Transverse colon (tissue), 4 donors: Measurements from ENCODE around the gene GCDH. TPM values are rescaled to one million over a fixed set of nuclear protein-coding genes. Genes with fewer than 3 reads are reported as not detected.

ENCODE experiments used
- DNase-seq: peaks from one replicate; pipeline ENCODE4 v3.0.0-alpha.2; 2019
- H3K27ac ChIP-seq, 4 donors: fragments of 200-600 bp; sonication (generic); 2 replicates each; pipeline ENCODE4 v1.5.1; 2016 to 2018; ENCODE audit warnings: inconsistent platforms in 4 of 4
- H3K27me3 ChIP-seq: fragments of 200-600 bp; sonication (generic); 2 replicates; pipeline ENCODE4 v1.5.1; 2017; ENCODE audit warnings: inconsistent platforms
- H3K36me3 ChIP-seq, 4 donors: fragments of 200-600 bp; sonication (generic); 2 replicates each; pipeline ENCODE4 v1.5.1; 2017 to 2019; ENCODE audit warnings: inconsistent platforms in 4 of 4
- H3K4me1 ChIP-seq, 4 donors: fragments of 200-600 bp; sonication (generic); 2 replicates each; pipeline ENCODE4 v1.5.1; 2017 to 2020; ENCODE audit warnings: inconsistent platforms in 4 of 4
- H3K4me3 ChIP-seq, 4 donors: fragments of 200-600 bp; sonication (generic); 1 replicate in 1 of 4; 2 replicates in 3 of 4; pipeline versions ENCODE4 v1.5.1 to v1.6.1; 2017 to 2019; ENCODE audit warnings: inconsistent platforms in 4 of 4
- H3K9me3 ChIP-seq, 2 donors: fragments of 200-600 bp; sonication (generic); 2 replicates each; pipeline ENCODE4 v1.5.1; 2017 to 2019; ENCODE audit warnings: inconsistent platforms in 2 of 2
- EP300 ChIP-seq: sonication (generic); formaldehyde crosslinking; IDR thresholded peaks from one replicate; pipeline ENCODE4 v1.6.1; 2017; ENCODE audit warnings: antibody characterized with exemption, low read depth
- POLR2A ChIP-seq: fragments of 450-650 bp; IDR thresholded peaks from one replicate; pipeline ENCODE4 v1.6.1; 2016; ENCODE audit warnings: antibody characterized with exemption, mild to moderate bottlenecking, moderate library complexity
- POLR2AphosphoS5 ChIP-seq, 3 donors: sonication (generic); formaldehyde crosslinking; IDR thresholded peaks; one replicate each; pipeline ENCODE4 v1.6.1; 2016; ENCODE audit warnings: antibody characterized with exemption in 3 of 3
- WGBS, 2 donors: methylation state at CpG; one replicate each; pipeline ENCODE4 v1.1.5; 2018; ENCODE audit warnings: low coverage in 1 of 2; 5-methylcytosine and 5-hydroxymethylcytosine counted together
- in situ Hi-C, 4 donors: fragments of 200-750 bp; cut with MboI; loops; one replicate each; pipeline versions ENCODE4 v1.15.0 to v1.15.1; 2017; ENCODE audit warnings: low sequenced_read_pairs in 3 of 4, low pct_ligation_motif_present in 1 of 4, low pct_unique_long_range_greater_than_20kb in 1 of 4
- intact Hi-C: fragments of 100-400 bp; cut with DNase I; formaldehyde crosslinking; loops from one replicate; pipeline ENCODE4 v1.15.1; 2023; ENCODE audit warnings: low total_unique reads
- total RNA-seq, 4 donors: library from RNA; depleted of rRNA; stranded (reverse); fragments of >200 nt; gene quantifications; one replicate each; pipeline ENCODE4 v1.1.0, GENCODE V29; 2016
- TF ChIP-seq, protein P1 (sequence below), 5 experiments: fragments of 200-600 bp in 3 of 5; fragments of 450-650 bp in 2 of 5; sonication (generic) in 3 of 5; IDR thresholded peaks; 1 replicate in 2 of 5; 2 replicates in 3 of 5; pipeline ENCODE4 v1.5.1; 2016 to 2017; ENCODE audit warnings: antibody characterized with exemption in 5 of 5, inconsistent platforms in 3 of 5, mild to moderate bottlenecking in 2 of 5, moderate library complexity in 1 of 5

The GCDH gene
- total RNA-seq, 4 donors from 2014 or later, result 1.9 to 43.4 (median 33.2) TPM

DNA sequence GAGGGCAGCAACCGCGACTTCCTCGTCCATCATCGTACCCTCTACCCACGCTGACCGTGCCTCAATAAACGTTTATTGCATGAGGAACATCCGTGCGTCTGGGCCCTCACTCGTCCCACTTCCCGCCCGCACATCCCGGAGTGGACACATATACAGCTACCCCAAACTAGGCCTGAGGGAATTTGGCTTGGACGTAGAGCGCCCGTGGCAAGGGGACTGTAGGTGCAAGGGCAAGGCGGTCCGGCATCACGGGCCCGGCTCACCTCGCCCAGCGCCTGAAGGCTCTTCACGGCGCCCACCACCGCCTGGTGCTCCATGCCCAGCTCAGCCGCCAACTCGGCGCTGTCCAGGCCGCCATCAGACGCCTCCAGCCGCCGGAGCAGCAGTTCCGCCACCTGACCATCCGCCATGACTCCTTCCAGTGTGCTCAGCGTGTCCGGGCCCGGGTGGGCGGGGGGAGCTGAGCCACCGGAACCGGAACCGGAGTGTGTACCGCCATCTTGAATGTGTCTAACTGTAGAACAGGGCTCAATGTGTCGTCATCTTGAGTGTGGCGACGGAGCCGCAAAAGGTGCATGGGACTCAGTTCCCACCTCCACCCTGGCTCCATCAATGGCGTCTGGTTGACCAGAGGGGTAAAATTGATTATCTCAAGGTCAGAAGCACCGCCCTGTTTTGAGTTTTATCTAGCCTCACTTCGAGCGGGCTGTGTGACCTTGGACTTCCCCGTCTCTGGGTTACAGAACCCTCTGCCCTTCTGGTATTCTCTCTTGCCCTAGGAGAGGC lies 42.5 kb downstream of the GCDH start, which contains the start of gene FARSA:
TSS of gene FARSA (minus strand) at position 425 of the 786 bp plus-strand sequence. CDS start at position 410, 15 bp downstream.
- H3K4me3 ChIP-seq, result peak within 1 kb of the TSS; percentile 70 to 99 (median 86)
- H3K4me1 ChIP-seq, result peaks cover 15 to 27% (median 19%) of the 10 kb centered on the region in 4 donors
- 3% methylated on average over 43 of the region's 51 CpGs; no CpG with 5 or more reads in 1 of the 2 donors for WGBS, 2 donors
- TF ChIP-seq EP300 (no peak), POLR2A (peak; percentile 77), POLR2AphosphoS5 (IDR thresholded peaks at IDR 0.05) (peak; percentile 86 to 98 (median 97))
- in situ Hi-C loops, result no loop called here
- H3K27ac ChIP-seq, result peak within 1 kb of the TSS; percentile 81 to 91 (median 85)
- no peaks in the 10 kb centered on the region for H3K9me3 ChIP-seq
- intact Hi-C loops, result no loop called here
- DNase-seq, result peak; percentile 93
- peaks cover 0 to 16% (median 3%) of the 10 kb centered on the region in 4 donors for H3K36me3 ChIP-seq
- H3K27me3 ChIP-seq, result no peaks in the 10 kb centered on the region

DNA sequence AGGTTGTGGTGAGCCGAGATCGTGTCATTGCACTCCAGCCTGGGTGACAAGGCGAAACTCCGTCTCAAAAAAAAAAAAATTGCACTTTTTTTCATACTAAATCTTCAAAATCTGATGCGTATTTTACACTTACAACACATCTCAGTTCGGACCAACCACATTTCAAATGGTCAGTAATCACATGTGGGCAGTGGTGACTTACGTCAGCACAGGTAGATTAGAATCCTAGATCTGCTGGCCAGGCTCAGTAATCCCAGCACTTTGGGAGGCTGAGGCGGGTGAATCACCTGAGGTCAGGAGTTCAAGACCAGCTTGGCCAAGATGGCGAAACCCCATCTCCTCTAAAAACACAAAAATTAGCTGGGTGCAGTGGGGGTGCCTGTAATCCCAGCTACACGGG lies 44.1 kb downstream of the GCDH start:
- H3K27me3 ChIP-seq, result no peaks in the 10 kb centered on the region
- H3K9me3 ChIP-seq, result no peaks in the 10 kb centered on the region
- H3K4me1 ChIP-seq, result peaks cover 21 to 37% (median 28%) of the 10 kb centered on the region in 4 donors
- no peak overlapping the region for H3K4me3 ChIP-seq
- H3K36me3 ChIP-seq, result peaks cover 0 to 4% (median under 1%) of the 10 kb centered on the region in 4 donors
- TF ChIP-seq POLR2AphosphoS5 (IDR thresholded peaks at IDR 0.05) (no peak), EP300 (no peak), POLR2A (no peak)
- TF ChIP-seq, protein P1, sequence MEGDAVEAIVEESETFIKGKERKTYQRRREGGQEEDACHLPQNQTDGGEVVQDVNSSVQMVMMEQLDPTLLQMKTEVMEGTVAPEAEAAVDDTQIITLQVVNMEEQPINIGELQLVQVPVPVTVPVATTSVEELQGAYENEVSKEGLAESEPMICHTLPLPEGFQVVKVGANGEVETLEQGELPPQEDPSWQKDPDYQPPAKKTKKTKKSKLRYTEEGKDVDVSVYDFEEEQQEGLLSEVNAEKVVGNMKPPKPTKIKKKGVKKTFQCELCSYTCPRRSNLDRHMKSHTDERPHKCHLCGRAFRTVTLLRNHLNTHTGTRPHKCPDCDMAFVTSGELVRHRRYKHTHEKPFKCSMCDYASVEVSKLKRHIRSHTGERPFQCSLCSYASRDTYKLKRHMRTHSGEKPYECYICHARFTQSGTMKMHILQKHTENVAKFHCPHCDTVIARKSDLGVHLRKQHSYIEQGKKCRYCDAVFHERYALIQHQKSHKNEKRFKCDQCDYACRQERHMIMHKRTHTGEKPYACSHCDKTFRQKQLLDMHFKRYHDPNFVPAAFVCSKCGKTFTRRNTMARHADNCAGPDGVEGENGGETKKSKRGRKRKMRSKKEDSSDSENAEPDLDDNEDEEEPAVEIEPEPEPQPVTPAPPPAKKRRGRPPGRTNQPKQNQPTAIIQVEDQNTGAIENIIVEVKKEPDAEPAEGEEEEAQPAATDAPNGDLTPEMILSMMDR (IDR thresholded peaks at IDR 0.05), result no peak
- H3K27ac ChIP-seq, result no peak overlapping the region
- intact Hi-C loops, result no loop called here
- no peak for DNase-seq
- in situ Hi-C loops, result no loop called here
- WGBS, 2 donors, result 85 to 90% methylated on average over 4 to 10 of the region's 10 CpGs

DNA sequence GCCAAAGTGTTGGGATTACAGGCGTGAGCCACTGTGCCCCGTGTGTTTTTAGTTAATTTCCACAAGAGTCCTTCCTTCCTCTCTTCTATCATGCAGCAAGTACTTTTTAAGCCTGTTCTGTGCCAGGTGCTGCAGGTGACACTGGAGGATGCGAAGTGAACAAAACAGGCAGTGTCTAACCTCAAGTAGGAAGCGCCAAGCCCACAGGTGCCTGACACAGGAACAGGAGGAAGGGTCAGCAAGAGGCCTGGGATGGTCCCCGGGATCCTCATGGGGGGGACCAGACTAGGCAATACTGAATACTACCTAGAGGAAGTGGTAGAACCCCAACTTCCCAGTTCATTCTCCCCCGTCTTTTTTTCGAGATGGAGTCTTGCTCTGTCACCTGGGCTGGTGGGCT lies 45.6 kb downstream of the GCDH start:
- TF ChIP-seq, protein P1 (IDR thresholded peaks at IDR 0.05), result no peak
- TF ChIP-seq EP300, result no peak
- no peak for TF ChIP-seq POLR2AphosphoS5 (IDR thresholded peaks at IDR 0.05)
- TF ChIP-seq POLR2A, result no peak
- intact Hi-C loops, result no loop called here
- H3K36me3 ChIP-seq, result peaks cover 0 to 14% (median 7%) of the 10 kb centered on the region in 4 donors
- no peak overlapping the region for H3K27ac ChIP-seq
- H3K27me3 ChIP-seq, result no peaks in the 10 kb centered on the region
- peaks cover 26 to 51% (median 40%) of the 10 kb centered on the region in 4 donors for H3K4me1 ChIP-seq
- no peak overlapping the region for H3K4me3 ChIP-seq
- in situ Hi-C loops, result no loop called here
- no peak for DNase-seq
- no peaks in the 10 kb centered on the region for H3K9me3 ChIP-seq
- 60 to 67% methylated on average over 2 to 7 of the region's 7 CpGs for WGBS, 2 donors

DNA sequence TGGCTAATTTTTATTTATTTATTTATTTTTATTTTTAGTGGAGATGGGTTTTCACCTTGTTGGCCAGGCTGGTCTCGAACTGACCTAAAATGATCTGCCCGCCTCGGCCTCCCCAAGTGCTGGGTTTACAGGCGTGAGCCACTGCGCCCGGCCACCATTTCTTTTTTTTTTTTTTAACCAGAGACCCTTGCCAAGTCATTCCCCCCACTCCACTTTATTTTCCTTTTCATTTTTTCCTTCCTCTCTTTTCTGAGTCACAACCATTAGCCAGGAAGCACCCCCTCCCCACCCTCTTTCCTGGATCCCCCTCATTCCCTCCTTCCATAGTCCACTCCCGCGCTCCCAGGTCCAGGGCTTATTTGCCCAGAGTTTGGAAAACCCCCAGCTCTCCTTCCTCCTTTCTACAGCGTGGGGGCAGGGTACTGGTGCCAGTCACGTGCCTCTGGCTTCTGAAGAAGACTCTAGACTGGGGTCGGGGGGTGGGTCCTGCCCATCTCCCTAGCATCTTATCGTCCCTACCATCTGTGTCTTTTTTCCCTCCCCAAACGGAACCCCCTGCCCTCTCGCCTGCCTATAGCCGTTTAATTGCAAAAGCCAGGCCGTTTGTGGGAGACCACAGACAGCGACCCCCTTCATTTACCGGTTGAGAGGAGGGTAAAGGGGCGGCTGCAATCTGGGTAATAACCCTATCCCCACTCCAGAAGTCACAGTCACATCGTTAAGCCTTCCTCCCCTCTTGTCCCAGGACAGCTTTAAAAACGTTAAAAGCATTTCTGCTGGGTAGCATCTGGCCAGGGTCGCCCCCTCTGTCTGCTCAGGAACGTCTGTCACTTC lies 46.4 kb downstream of the GCDH start:
- peak overlapping the region; percentile 24 to 100 (median 90) for H3K4me3 ChIP-seq

More for the DNA sequence above, 46.4 kb downstream of the GCDH start:
- no peaks in the 10 kb centered on the region for H3K27me3 ChIP-seq
- in situ Hi-C loops, result no loop called here
- intact Hi-C loops, result no loop called here
- 23 to 65% methylated on average over 7 to 23 of the region's 23 CpGs for WGBS, 2 donors
- TF ChIP-seq POLR2AphosphoS5 (IDR thresholded peaks at IDR 0.05), result no peak
- TF ChIP-seq POLR2A, result no peak
- TF ChIP-seq, protein P1 (IDR thresholded peaks at IDR 0.05), result no peak
- TF ChIP-seq EP300, result no peak
- peaks cover 0 to 18% (median 8%) of the 10 kb centered on the region in 4 donors for H3K36me3 ChIP-seq
- H3K27ac ChIP-seq, result peak overlapping the region; percentile 53 to 98 (median 84)
- peaks cover 22 to 47% (median 37%) of the 10 kb centered on the region in 4 donors for H3K4me1 ChIP-seq
- DNase-seq, result peak; percentile 48
- no peaks in the 10 kb centered on the region for H3K9me3 ChIP-seq
